ENCODE measurements around the gene CD300A. TPM values are rescaled to one million over a fixed set of nuclear protein-coding genes. Genes with fewer than 3 reads are reported as not detected.
A peak's percentile ranks its signal among the peaks of the same experiment; 100 is the strongest.

CD300A gene
- total and polyA plus RNA-seq, 10 donors, result 34.2 to 142 (median 107) TPM

DNA sequence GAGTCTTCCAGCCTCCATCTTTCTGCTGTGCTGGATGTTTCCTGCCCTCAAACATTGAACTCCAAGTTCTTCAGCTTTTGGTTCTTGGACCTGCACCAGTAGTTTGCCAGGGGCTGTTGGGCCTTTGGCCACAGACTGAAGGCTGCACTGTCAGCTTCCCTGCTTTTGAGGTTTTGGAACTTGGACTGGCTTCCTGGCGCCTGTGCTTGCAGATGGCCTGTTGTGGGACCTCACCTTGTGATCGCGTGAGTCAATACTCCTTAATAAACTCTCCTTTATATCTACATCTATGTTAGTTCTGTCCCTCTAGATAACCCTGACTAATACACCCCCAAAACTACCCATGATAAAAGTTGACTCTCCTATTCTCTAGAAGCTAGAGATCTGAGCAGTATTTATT, 7.6 kb upstream of the CD300A start:
- WGBS, 5 donors, result 58 to 89% (median 74%) methylated on average over 3 of the region's 3 CpGs
- intact Hi-C loops (cut with DNase I; ENCODE audit: low total_unique reads), result loop anchor here (10.0 kb wide), 1 partner anchor 244 kb away; the partner anchor contains the start of gene TTYH2
- H3K36me3 ChIP-seq, result no peaks in the 10 kb centered on the region
- no peak for DNase-seq
- peaks cover 0 to 8% (median 0%) of the 10 kb centered on the region in 7 donors for H3K27me3 ChIP-seq (replicated peaks in 1 of 7)
- no peak overlapping the region for H3K4me3 ChIP-seq
- H3K4me1 ChIP-seq, result peaks cover 15 to 84% (median 55%) of the 10 kb centered on the region in 6 donors
- H3K27ac ChIP-seq, result peak overlapping the region in 1 of 8 donors; percentile 30
- H3K9me3 ChIP-seq, result no peaks in the 10 kb centered on the region
- TF ChIP-seq CTCF (IDR thresholded peaks at IDR 0.05 in 8 of 11, conservative IDR thresholded peaks at IDR 0.05 in 3 of 11) (no peak), POLR2AphosphoS5 (IDR thresholded peaks at IDR 0.05) (no peak), POLR2A (IDR thresholded peaks at IDR 0.05) (no peak)

GRCh38 chr17:74459622-74460021, 6.8 kb upstream of the CD300A start:
- no peaks in the 10 kb centered on the region for H3K36me3 ChIP-seq
- DNase-seq, result no peak
- 66 to 87% (median 83%) methylated on average over 2 to 7 of the region's 7 CpGs for WGBS, 5 donors

GRCh38 chr17:74460241-74460640, 6.2 kb upstream of the CD300A start:
- H3K27me3 ChIP-seq (replicated peaks in 1 of 7), result no peaks in the 10 kb centered on the region
- H3K36me3 ChIP-seq, result no peaks in the 10 kb centered on the region
- no peak overlapping the region for H3K4me3 ChIP-seq
- DNase-seq, result no peak
- H3K27ac ChIP-seq, result peak overlapping the region in 2 of 8 donors; percentile 30 to 59
- no peaks in the 10 kb centered on the region for H3K9me3 ChIP-seq
- peaks cover 14 to 84% (median 54%) of the 10 kb centered on the region in 6 donors for H3K4me1 ChIP-seq
- TF ChIP-seq POLR2AphosphoS5 (IDR thresholded peaks at IDR 0.05), result no peak
- TF ChIP-seq CTCF (IDR thresholded peaks at IDR 0.05 in 8 of 11, conservative IDR thresholded peaks at IDR 0.05 in 3 of 11), result no peak
- TF ChIP-seq POLR2A (IDR thresholded peaks at IDR 0.05), result no peak
- intact Hi-C loops (cut with DNase I; ENCODE audit: low total_unique reads), result no loop called here
- 84 to 94% (median 86%) methylated on average over 1 to 2 of the region's 2 CpGs for WGBS, 5 donors

More at GRCh38 chr17:74459622-74460021, 6.8 kb upstream of the CD300A start:
- H3K27me3 ChIP-seq (replicated peaks in 1 of 7), result peaks cover 0 to under 1% (median 0%) of the 10 kb centered on the region in 7 donors
- peaks cover 15 to 84% (median 55%) of the 10 kb centered on the region in 6 donors for H3K4me1 ChIP-seq
- peak overlapping the region in 2 of 8 donors; percentile 30 to 59 for H3K27ac ChIP-seq
- no peak overlapping the region for H3K4me3 ChIP-seq
- TF ChIP-seq POLR2A (IDR thresholded peaks at IDR 0.05) (no peak), CTCF (IDR thresholded peaks at IDR 0.05 in 8 of 11, conservative IDR thresholded peaks at IDR 0.05 in 3 of 11) (no peak), POLR2AphosphoS5 (IDR thresholded peaks at IDR 0.05) (no peak)
- intact Hi-C loops (cut with DNase I; ENCODE audit: low total_unique reads), result loop anchor here (10.0 kb wide), 1 partner anchor 245 kb away; the partner anchor contains the start of gene TTYH2
- no peaks in the 10 kb centered on the region for H3K9me3 ChIP-seq

DNA sequence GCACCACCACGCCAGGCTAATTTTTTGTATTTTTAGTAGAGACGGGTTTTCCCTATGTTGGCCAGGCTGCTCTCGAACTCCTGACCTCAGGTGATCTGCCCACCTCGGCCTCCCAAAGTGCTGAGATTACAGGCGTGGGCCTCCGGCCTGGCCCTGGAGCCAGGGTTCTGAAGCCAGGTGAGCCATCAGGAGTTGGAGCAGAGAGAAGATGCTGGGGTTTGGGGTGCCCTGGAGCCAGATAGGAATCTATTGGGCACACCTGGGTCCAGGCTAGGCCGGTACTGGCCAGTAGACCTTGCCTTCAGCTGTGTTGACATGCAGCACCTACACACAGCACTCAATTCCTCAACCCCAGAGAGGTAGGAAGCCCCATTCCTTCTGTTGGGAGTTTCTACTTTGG, 5.4 kb upstream of the CD300A start:
- Histone ChIP-seq H3K27me3 (replicated peaks in 1 of 7) (no peaks in the 10 kb centered on the region), H3K4me1 (peaks cover 14 to 84% (median 54%) of the 10 kb centered on the region in 6 donors), H3K9me3 (no peaks in the 10 kb centered on the region), H3K27ac (peak overlapping the region in 3 of 8 donors; percentile 93 to 95 (median 94)), H3K4me3 (no peak overlapping the region), H3K36me3 (no peaks in the 10 kb centered on the region)
- DNase-seq, result no peak
- intact Hi-C loops (cut with DNase I; ENCODE audit: low total_unique reads), result no loop called here
- TF ChIP-seq POLR2AphosphoS5 (IDR thresholded peaks at IDR 0.05) (no peak), POLR2A (IDR thresholded peaks at IDR 0.05) (no peak), CTCF (IDR thresholded peaks at IDR 0.05 in 8 of 11, conservative IDR thresholded peaks at IDR 0.05 in 3 of 11) (no peak)
- 94 to 98% (median 95%) methylated on average over 7 of the region's 7 CpGs for WGBS, 5 donors

Data from spleen (tissue), 11 donors.